Bronchial epithelial cell (primary cell): ENCODE measurements around the gene GRK4. TPM values are rescaled to one million over a fixed set of nuclear protein-coding genes. Genes with fewer than 3 reads are reported as not detected.

Experiments used
- DNase-seq: peaks from one replicate; pipeline ENCODE4 v3.0.0-alpha.2; 2010; ENCODE audit warnings: low read depth
- FAIRE-seq: peaks from 2 replicates; lab custom pipeline; 2011; peaks lifted over from hg19 to GRCh38; lab: Jason Lieb, UNC
- H3K27me3 ChIP-seq: 2 replicates; pipeline ENCODE4 v1.5.1; 2011; ENCODE audit warnings: low read length; ENCODE audit not compliant: control insufficient read depth, insufficient read depth
- H3K36me3 ChIP-seq: 2 replicates; pipeline ENCODE4 v1.5.1; 2011; ENCODE audit warnings: low read length; ENCODE audit not compliant: control insufficient read depth, insufficient read depth
- H3K4me3 ChIP-seq: 2 replicates; pipeline ENCODE4 v1.5.1; 2011; ENCODE audit warnings: mild to moderate bottlenecking, low read depth, low read length, control low read depth
- total RNA-seq: library from RNA; depleted of rRNA; stranded (reverse); fragments of >200 nt; gene quantifications from 2 replicates; pipeline ENCODE4 v1.2.1, GENCODE V29; 2014
- TF ChIP-seq, protein P1 (sequence below): IDR thresholded peaks from 2 replicates; pipeline ENCODE4 v1.5.1; 2011; ENCODE audit warnings: mild to moderate bottlenecking, moderate library complexity, low read length, control low read depth, inconsistent platforms; ENCODE audit not compliant: insufficient read depth, severe bottlenecking

Gene GRK4
- total RNA-seq, 1 donor from 2014 or later, result 3.7 TPM

DNA sequence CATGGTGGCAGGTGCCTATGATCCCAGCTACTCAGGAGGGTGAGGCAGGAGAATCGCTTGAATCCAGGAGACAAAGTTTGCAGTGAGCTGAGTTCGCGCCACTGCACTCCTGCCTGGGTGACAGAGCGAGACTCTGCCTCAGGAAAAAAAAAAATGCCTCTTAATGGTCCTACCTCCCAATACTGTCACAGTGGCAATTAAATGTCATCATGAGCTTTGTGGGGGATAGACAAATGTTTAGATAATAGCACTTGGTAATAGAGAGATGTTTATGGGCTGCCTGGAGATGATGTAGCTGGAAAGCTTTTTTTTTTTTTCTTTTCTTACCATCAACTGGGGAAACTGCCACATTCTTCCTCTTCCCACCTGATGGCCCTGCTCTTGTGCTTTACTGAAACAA is 33.0 kb downstream of the GRK4 start:
- no peak for FAIRE-seq
- TF ChIP-seq, protein P1, sequence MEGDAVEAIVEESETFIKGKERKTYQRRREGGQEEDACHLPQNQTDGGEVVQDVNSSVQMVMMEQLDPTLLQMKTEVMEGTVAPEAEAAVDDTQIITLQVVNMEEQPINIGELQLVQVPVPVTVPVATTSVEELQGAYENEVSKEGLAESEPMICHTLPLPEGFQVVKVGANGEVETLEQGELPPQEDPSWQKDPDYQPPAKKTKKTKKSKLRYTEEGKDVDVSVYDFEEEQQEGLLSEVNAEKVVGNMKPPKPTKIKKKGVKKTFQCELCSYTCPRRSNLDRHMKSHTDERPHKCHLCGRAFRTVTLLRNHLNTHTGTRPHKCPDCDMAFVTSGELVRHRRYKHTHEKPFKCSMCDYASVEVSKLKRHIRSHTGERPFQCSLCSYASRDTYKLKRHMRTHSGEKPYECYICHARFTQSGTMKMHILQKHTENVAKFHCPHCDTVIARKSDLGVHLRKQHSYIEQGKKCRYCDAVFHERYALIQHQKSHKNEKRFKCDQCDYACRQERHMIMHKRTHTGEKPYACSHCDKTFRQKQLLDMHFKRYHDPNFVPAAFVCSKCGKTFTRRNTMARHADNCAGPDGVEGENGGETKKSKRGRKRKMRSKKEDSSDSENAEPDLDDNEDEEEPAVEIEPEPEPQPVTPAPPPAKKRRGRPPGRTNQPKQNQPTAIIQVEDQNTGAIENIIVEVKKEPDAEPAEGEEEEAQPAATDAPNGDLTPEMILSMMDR, result no peak
- H3K27me3 ChIP-seq, result peaks cover 2% of the 10 kb centered on the region
- no peak for DNase-seq
- H3K36me3 ChIP-seq, result no peaks in the 10 kb centered on the region
- H3K4me3 ChIP-seq, result no peak overlapping the region

DNA sequence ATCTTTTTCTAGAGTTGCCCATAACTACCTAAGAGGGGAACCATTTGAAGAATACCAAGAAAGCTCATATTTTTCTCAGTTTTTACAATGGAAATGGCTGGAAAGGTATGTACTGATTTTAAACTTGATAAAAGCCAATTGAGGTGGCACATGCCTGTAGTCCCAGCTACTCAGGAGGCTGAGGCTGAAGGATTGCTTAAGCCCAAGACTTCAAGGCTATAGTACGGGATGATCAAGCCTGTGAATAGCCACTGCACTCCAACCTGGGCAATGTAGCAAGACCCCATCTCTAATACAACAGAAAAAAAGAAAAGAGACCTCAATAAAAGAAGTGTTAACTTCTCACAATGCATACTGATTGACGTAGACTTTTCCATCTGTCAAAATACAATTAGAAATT is 44.4 kb downstream of the GRK4 start:
- Histone ChIP-seq H3K27me3 (no peaks in the 10 kb centered on the region), H3K36me3 (no peaks in the 10 kb centered on the region), H3K4me3 (no peak overlapping the region)
- FAIRE-seq (no peak), DNase-seq (no peak)
- TF ChIP-seq, protein P1, result no peak

DNA sequence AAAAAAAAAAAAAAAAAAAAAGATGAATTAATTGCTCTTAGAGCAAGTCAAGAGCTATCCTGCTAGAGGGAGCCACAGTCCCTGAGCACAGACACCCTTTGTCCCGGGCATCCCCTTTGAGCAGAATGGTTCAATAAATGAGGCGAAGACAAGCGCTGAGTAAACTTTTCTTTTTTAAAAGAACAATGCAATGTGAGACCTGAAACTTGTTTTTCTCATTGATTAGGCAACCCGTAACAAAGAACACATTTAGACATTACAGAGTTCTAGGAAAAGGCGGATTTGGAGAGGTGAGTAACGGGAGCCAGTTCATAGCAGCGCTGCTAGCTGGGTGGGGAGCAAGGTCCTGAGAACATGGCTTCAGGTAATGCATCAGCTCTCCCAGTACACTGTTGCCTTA is 46.1 kb downstream of the GRK4 start:
- H3K27me3 ChIP-seq, result no peaks in the 10 kb centered on the region
- H3K36me3 ChIP-seq, result no peaks in the 10 kb centered on the region
- DNase-seq (peak; percentile 82), FAIRE-seq (no peak)
- TF ChIP-seq, protein P1, result peak; percentile 43
- no peak overlapping the region for H3K4me3 ChIP-seq

DNA sequence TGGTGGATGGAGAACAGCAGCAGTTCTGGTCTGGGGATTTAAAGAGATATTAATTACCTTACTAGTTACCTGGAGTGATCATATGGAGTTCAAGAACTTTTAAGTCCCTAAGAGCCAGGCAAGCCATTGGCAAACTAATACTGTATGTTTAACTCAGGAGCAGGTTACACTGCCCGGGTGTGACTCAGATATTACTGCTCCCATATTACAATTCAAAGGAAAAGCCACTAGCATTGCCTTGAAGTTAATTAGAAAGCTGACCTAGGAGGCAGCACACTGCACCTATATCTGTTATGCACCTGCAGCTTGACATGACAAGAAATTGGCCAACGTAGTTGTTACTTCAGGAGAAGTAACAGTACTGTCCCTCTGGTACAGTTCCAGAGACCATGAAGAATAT is 47.2 kb downstream of the GRK4 start:
- no peak for FAIRE-seq
- no peaks in the 10 kb centered on the region for H3K27me3 ChIP-seq
- no peak overlapping the region for H3K4me3 ChIP-seq
- TF ChIP-seq, protein P1, result no peak
- H3K36me3 ChIP-seq, result no peaks in the 10 kb centered on the region
- DNase-seq, result peak; percentile 79

DNA sequence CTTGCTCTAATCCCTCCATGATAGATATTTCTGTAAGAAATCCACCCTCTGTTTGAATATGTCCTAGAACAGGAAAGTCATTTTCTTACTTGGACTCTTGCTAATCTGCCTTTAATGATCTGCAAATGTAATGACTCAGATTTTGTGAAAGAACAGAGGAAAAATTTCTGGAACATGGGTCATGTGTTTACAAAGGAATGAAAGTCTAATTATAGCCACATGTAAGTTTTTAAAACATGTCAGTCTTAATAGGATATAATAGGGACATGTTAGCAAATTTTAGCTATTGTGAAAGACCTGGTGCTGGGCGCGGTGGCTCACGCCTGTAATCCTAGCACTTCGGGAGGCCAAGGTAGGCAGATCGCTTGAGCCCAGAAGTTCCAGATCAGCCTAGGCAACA is 47.6 kb downstream of the GRK4 start:
- TF ChIP-seq, protein P1, result no peak
- Histone ChIP-seq H3K4me3 (no peak overlapping the region), H3K27me3 (no peaks in the 10 kb centered on the region), H3K36me3 (no peaks in the 10 kb centered on the region)
- FAIRE-seq (no peak), DNase-seq (peak; percentile 92)
